Activated B cell treated with CpG ODN at 0.5 μM for 24 hours (primary cell): ENCODE data around the gene TNXB. TPM values are rescaled to one million over a fixed set of nuclear protein-coding genes. Genes with fewer than 3 reads are reported as not detected.

Experiments
- total RNA-seq: library from RNA; stranded (reverse); gene quantifications from 2 replicates; pipeline ENCODE4 v1.2.3, GENCODE V29; 2022

TNXB gene
- total RNA-seq, 1 donor from 2014 or later = 12.4 TPM

Other genes starting within 250 kb of the TNXB start
- 18.3 and 19.2 TPM in 2 replicates for gene NEU1, start 246.5 kb downstream of the TNXB start, total RNA-seq
- gene SLC44A4, start 230.3 kb downstream of the TNXB start, total RNA-seq = 0.17 TPM in 1 of 2 replicates, not detected in the other
- 49.9 and 58.4 TPM in 2 replicates for gene EHMT2, start 211.6 kb downstream of the TNXB start, total RNA-seq
- gene ZBTB12, start 207.3 kb downstream of the TNXB start, total RNA-seq = 4.8 and 5.5 TPM in 2 replicates
- 0.78 and 0.95 TPM in 2 replicates for gene C2, start 181.6 kb downstream of the TNXB start, total RNA-seq
- 0.29 TPM in 1 of 2 replicates, not detected in the other for gene CFB, start 163.2 kb downstream of the TNXB start, total RNA-seq
- gene NELFE, start 150.4 kb downstream of the TNXB start, total RNA-seq = 57.9 and 63.3 TPM in 2 replicates
- gene SKIC2, start 150.2 kb downstream of the TNXB start, total RNA-seq = 95.8 and 102 TPM in 2 replicates
- gene DXO, start 137.2 kb downstream of the TNXB start, total RNA-seq = 23.7 and 29.4 TPM in 2 replicates
- gene C4A, start 127.3 kb downstream of the TNXB start, total RNA-seq = 4.6 and 6.8 TPM in 2 replicates
- gene C4B, start 94.5 kb downstream of the TNXB start, total RNA-seq = 5.1 and 5.3 TPM in 2 replicates
- gene CYP21A2, start 70.9 kb downstream of the TNXB start, total RNA-seq = 0.10 TPM in 1 of 2 replicates, not detected in the other
- gene ATF6B, start 18.9 kb upstream of the TNXB start, total RNA-seq = 144 and 148 TPM in 2 replicates
- gene FKBPL, start 20.9 kb upstream of the TNXB start, total RNA-seq = 4.1 and 4.4 TPM in 2 replicates
- gene PRRT1, start 42.6 kb upstream of the TNXB start, total RNA-seq = not detected in 2 replicates
- 1.8 and 3.0 TPM in 2 replicates for gene PPT2, start 44.8 kb upstream of the TNXB start, total RNA-seq
- 2.2 and 3.4 TPM in 2 replicates for gene EGFL8, start 55.3 kb upstream of the TNXB start, total RNA-seq
- 26.4 and 27.0 TPM in 2 replicates for gene AGPAT1, start 66.7 kb upstream of the TNXB start, total RNA-seq
- gene RNF5, start 69.1 kb upstream of the TNXB start, total RNA-seq = 39.7 and 41.8 TPM in 2 replicates
- 23.5 and 30.8 TPM in 2 replicates for gene AGER, start 74.9 kb upstream of the TNXB start, total RNA-seq
- gene PBX2, start 80.9 kb upstream of the TNXB start, total RNA-seq = 134 and 153 TPM in 2 replicates
- gene GPSM3, start 83.3 kb upstream of the TNXB start, total RNA-seq = 185 and 199 TPM in 2 replicates
- 3.3 and 4.0 TPM in 2 replicates for gene NOTCH4, start 114.7 kb upstream of the TNXB start, total RNA-seq